Mesodermal cell (in vitro differentiated cells): ENCODE data around the gene LATS2.
"Not testable (repeated sequence)": the region's sequence is repeated elsewhere in the genome, so short reads cannot be mapped to it uniquely, and the experiment has no call there.

Experiments used
- H3K27ac ChIP-seq: 2 replicates; pipeline ENCODE4 v1.7.0; 2013; ENCODE audit warnings: mild to moderate bottlenecking, low read depth, low read length, moderate library complexity; ENCODE audit not compliant: severe bottlenecking
- H3K36me3 ChIP-seq: 2 replicates; pipeline ENCODE4 v1.7.1; 2013; ENCODE audit warnings: mild to moderate bottlenecking, low read length, moderate library complexity; ENCODE audit not compliant: control insufficient read depth, insufficient read depth
- H3K4me1 ChIP-seq: one replicate; pipeline ENCODE4 v1.7.1; 2013; ENCODE audit warnings: mild to moderate bottlenecking, low read length; ENCODE audit not compliant: insufficient read depth, control insufficient read depth, poor library complexity, severe bottlenecking
- H3K4me3 ChIP-seq: 2 replicates; pipeline ENCODE4 v1.7.0; 2013; ENCODE audit warnings: low read length, control low read depth, mild to moderate bottlenecking; ENCODE audit not compliant: insufficient read depth, poor library complexity, severe bottlenecking; ENCODE audit errors: extremely low read depth
- H3K9me3 ChIP-seq: 2 replicates; pipeline ENCODE4 v1.7.1; 2013; ENCODE audit warnings: mild to moderate bottlenecking, low read length, moderate library complexity; ENCODE audit not compliant: control insufficient read depth
- WGBS, 2 experiments: methylation state at CpG; one replicate each; pipeline ENCODE4 v1.1.5; 2013; ENCODE audit warnings: missing lambda C conversion rate in 2 of 2; ENCODE audit not compliant: insufficient coverage in 2 of 2; 5-methylcytosine and 5-hydroxymethylcytosine counted together

LATS2 gene

DNA sequence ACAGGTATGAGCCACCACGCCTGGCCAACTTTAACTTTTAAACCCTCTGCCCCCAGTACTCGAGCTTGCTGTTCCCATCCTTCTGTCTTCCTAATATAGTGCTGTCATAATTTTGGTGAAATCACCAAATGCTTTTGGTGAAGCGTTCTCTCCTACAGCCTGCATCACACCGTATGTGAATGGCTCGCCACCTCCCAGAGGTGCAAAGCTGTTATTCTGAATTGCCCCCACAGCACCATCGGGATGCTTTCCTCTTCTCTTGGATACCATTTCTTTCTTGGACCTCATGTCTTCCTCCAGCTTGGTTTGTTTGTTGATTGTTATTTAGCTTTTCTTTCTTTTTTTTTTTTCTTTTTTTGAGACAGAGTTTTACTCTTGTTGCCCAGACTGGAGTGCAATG, 105.9 kb downstream of the LATS2 start:
- Histone ChIP-seq H3K4me3 (no peak overlapping the region), H3K27ac (no peak overlapping the region), H3K9me3 (no peaks in the 10 kb centered on the region), H3K4me1 (no peaks in the 10 kb centered on the region), H3K36me3 (no peaks in the 10 kb centered on the region)
- 94 to 96% methylated on average over 3 to 5 of the region's 6 CpGs for WGBS, 2 experiments

DNA sequence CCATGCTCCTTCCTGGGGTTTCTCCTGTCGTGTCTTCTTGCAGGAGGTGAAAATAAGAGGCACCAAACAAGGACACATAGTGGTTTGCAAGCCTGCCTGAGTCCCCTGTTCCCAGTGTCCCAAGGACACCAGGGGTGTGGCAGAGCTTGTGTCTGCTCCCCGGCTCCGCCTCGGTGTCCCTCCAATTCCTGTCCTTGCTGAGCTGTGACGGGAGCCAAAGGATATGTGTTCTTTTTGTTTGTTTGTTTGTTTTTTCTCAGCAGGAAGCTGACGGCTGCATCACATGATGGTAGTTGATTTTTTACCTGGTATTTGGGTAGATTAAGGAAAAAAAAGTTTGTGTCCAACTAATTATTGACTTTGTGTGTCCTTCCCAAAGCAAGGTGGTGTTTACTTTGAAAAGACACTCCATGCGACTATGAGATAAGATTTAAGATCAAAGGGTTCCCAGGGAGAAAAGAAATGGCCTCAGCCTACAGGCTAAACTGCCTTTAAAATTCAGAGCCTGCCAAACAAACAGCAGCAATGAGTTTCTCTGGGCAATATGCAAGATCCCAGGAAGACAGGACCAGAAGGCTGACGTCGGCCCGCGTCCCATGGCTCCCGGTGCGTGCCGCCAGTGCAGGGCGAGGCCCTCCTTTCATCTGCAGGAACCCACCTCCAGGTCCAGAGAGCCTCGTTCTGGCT, 108.0 kb downstream of the LATS2 start:
- H3K36me3 ChIP-seq = no peaks in the 10 kb centered on the region
- WGBS, 2 experiments = 85 to 86% methylated on average over 11 to 15 of the region's 16 CpGs
- no peak overlapping the region for H3K4me3 ChIP-seq
- no peak overlapping the region for H3K27ac ChIP-seq
- H3K9me3 ChIP-seq = no peaks in the 10 kb centered on the region
- H3K4me1 ChIP-seq = no peaks in the 10 kb centered on the region

DNA sequence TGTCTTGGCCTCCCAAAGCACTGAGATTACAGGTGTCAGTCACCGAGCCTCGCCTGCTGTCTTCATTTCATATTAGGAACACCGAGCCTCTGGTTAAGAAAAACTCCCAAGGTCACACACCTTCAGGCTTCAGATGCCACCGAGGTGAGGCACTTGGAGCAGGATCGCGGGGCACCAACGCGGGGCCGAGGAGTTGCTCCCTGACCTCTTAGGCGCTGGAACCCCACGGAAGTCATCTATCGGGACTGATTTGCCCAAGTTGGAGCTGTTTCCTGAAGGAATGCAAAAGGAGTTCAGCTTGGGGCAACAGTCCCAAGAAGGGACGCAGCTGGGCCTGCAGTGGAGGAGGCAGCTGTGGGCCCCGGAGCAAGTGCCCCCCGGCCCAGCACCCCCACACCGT, 108.5 kb downstream of the LATS2 start:
- H3K4me3 ChIP-seq = no peak overlapping the region
- no peaks in the 10 kb centered on the region for H3K4me1 ChIP-seq
- no peak overlapping the region for H3K27ac ChIP-seq
- H3K36me3 ChIP-seq = no peaks in the 10 kb centered on the region
- H3K9me3 ChIP-seq = no peaks in the 10 kb centered on the region
- 87 to 90% methylated on average over 16 of the region's 16 CpGs for WGBS, 2 experiments

DNA sequence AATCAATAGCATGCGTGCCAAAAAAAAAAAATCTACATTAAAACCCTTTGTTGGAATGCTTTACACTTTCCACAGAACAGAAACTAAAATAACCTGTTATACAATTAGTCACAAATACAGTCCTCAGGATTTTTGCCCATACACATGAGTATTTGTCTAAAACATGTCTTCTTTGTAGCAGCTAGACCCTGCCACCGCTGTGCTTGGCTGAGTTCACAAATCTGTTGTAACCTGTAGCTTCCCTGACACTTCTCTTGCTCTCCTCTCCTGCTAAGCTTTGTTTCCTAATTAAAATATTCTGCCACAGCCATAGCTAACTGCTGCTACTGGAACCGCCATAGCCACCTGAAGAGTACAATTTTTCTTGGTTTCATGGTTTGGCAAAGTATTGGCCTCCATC, 113.4 kb downstream of the LATS2 start:
- not testable (repeated sequence) for H3K4me3 ChIP-seq, H3K9me3 ChIP-seq, H3K36me3 ChIP-seq, H3K4me1 ChIP-seq, H3K27ac ChIP-seq
- 88 to 100% methylated on average over 1 to 2 of the region's 3 CpGs for WGBS, 2 experiments

DNA sequence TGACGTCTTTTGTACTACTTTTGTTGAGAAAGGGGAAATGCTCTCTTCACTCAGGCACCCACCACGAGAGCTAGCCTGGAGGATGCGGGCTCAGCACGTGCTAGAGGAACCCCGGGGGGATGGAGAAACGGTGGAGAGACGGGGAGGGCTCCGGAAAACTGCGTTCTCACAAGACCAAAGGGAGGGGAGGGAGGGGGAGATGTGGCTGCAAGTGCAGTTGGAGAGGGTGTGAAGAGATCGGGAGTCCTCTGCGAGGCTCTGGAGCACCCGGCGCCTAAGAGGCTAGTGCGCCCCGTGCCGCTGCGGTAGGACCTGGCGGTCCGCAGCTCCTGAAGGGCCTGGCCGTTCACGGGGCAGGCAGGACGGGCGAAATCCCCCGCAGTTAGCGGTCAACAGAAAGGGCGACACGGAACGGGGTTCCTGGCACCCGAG, 115.4 kb downstream of the LATS2 start:
- peak overlapping the region; percentile 14 for H3K4me3 ChIP-seq
- WGBS, 2 experiments = 15 to 20% methylated on average over 20 to 25 of the region's 29 CpGs
- peaks cover 4% of the 10 kb centered on the region for H3K4me1 ChIP-seq
- no peak overlapping the region for H3K27ac ChIP-seq
- H3K36me3 ChIP-seq = no peaks in the 10 kb centered on the region
- H3K9me3 ChIP-seq = no peaks in the 10 kb centered on the region

DNA sequence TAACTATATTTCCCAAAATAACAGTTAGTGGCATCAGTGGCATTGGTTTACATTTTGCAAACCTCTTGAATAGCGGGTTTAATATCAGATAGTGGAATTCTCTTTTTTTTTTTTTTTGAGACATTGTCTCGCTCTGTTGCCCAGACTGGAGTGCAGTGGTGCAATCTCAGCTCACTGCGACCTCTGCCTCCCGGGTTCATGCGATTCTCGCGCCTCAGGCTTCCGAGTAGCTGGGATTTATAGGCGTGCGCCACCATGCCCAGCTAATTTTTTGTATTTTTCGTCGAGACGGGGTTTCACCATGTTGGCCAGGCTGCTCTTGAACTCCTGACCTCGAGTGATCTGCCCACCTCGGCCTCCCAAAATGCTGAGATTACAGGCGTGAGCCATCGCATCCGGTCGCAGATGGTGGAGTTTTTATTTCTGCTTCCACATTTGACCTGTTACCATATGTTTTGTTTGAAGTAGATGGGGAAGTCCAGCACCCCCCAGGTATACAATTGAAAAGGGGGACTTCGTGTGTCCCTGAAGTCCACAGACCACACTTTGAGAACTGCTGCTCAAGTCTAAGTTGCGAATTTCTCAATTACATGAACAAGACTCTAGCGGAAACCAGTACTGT, 118.3 kb downstream of the LATS2 start:
- 92% methylated on average over 19 to 21 of the region's 22 CpGs for WGBS, 2 experiments
- Histone ChIP-seq H3K4me3 (no peak overlapping the region), H3K9me3 (no peaks in the 10 kb centered on the region), H3K36me3 (no peaks in the 10 kb centered on the region), H3K27ac (no peak overlapping the region), H3K4me1 (peaks cover 12% of the 10 kb centered on the region)

DNA sequence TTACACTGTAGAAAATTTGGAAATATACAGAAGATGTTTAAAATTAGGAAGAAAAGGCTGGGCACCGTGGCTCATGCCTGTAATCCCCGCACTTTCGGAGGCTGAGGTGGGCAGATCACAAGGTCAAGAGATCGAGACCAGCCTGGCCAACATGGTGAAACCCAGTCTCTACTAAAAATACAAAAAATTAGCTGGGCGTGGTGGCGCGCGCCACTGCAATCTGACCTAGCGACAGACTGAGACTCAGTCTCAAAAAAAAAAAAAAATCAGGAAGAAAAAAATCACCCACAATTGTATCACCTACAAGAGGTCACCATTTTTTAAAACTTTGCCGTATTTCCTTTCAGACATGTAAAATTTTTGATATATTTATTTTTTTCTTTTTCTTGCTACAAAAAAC, 120.9 kb downstream of the LATS2 start:
- H3K4me3 ChIP-seq, H3K27ac ChIP-seq, H3K9me3 ChIP-seq, H3K4me1 ChIP-seq, H3K36me3 ChIP-seq: not testable (repeated sequence)
- WGBS, 2 experiments = 60 to 100% methylated on average over 1 of the region's 10 CpGs

DNA sequence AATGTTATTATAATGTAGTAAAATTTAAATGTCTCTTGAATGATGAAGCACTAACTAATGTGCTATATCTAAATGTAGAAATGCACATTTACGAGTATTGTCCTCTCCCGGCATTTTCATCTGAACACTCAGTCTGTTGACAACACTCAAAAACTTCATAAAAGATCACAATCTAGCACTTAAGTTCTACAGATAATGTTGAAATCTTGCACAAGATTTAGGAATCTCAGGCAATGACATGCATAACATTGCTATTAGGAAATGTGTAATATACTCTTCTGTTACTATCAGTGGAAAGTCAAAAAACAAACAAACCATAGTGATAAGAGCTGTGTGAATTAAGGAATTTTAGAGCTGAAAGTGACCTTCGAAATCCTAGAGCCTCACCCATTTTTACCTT, 121.3 kb downstream of the LATS2 start:
- WGBS, 2 experiments = 80% methylated on average over 1 of the region's 3 CpGs; no CpG with 5 or more reads in 1 of the 2 experiments
- peaks cover 8% of the 10 kb centered on the region for H3K4me1 ChIP-seq
- no peaks in the 10 kb centered on the region for H3K36me3 ChIP-seq
- no peak overlapping the region for H3K4me3 ChIP-seq
- H3K27ac ChIP-seq = no peak overlapping the region
- H3K9me3 ChIP-seq = no peaks in the 10 kb centered on the region

DNA sequence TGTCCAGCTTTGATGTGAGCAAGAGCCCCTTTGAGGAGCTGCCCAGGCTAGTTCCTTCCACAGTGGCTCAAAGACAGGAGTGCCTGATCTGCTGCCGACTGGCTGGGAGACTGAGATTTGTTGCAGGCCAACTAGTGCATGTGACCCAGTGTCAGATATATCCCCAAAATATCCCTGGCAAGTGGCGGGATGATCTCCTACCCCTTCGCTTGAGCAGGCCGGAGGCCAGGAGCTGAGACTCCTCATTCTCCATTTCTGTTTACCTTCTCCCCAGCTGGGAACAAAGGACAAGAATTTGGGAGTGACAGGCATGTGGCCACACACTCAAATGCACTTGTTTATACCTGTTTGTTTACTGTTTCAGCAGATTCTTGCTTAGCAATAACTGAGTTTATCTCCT, 121.7 kb downstream of the LATS2 start:
- WGBS, 2 experiments = 66 to 79% methylated on average over 2 to 3 of the region's 4 CpGs

DNA sequence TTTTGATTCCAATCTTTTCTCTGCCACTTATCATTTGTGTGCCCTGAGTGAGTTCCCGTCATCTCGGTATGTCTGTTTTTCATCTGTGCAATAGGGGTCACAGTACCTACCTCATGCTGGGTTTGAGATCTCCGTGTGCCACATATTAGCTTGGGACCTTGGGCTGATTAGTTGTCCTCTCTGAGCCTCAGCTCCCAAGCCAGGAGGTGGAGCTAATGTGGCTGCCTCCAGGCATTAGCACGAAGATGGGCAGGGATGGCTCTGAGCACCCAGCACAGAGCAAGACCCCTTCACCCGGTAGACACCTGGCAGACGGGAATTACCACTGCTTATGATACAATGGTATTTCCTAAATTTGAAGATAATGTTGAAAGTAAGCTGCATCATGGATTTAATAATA, 123.1 kb downstream of the LATS2 start:
- 69 to 94% methylated on average over 4 to 5 of the region's 6 CpGs for whole genome bisulfite sequencing, 2 experiments
- no peaks in the 10 kb centered on the region for H3K36me3 ChIP-seq

More for the DNA sequence above, 121.7 kb downstream of the LATS2 start:
- Histone ChIP-seq H3K4me1 (peaks cover 8% of the 10 kb centered on the region), H3K4me3 (no peak overlapping the region), H3K36me3 (no peaks in the 10 kb centered on the region), H3K27ac (no peak overlapping the region), H3K9me3 (no peaks in the 10 kb centered on the region)

DNA sequence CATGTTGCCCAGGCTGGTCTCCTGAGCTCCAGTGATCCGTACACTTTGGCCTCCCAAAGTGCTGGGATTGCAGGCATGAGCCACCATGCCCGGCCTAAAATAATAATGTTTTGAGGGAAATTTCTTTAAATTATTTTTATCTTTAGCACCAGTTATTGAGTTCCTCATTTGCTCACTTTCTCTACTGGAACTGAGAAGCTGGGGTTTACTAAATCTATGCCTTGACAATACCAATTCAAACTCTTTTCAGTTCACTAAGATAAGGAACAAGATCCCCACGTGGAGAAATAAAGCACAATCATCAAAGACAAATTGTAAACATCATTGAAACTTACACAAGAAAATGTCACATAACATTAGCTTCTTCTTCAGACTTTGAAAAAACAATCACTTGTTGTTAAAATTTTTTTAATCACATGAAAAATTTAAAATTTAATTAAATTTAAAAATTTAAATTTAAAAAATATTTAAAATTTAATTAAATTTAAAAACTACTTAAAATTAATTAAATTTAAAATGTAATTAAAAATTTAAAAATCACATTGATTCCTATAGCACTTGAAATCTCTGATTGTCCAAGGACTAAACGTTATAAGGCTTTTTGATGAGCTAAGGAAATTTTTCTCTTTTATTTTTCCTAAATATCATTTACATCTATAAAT, 133.7 kb downstream of the LATS2 start:
- Histone ChIP-seq H3K27ac (no peak overlapping the region), H3K4me1 (no peaks in the 10 kb centered on the region), H3K36me3 (no peaks in the 10 kb centered on the region), H3K9me3 (no peaks in the 10 kb centered on the region), H3K4me3 (no peak overlapping the region)
- 86% methylated on average over 1 of the region's 4 CpGs; no CpG with 5 or more reads in 1 of the 2 experiments for WGBS, 2 experiments

More for the DNA sequence above, 123.1 kb downstream of the LATS2 start:
- Histone ChIP-seq H3K9me3 (no peaks in the 10 kb centered on the region), H3K4me3 (no peak overlapping the region), H3K27ac (no peak overlapping the region), H3K4me1 (peaks cover 8% of the 10 kb centered on the region)
